GM18502 (cell line): ENCODE measurements around the gene BTBD6.

Source experiments
- ATAC-seq: cut with Tn5 transposase; IDR thresholded peaks from one replicate; pipeline ENCODE4 v1.9.1; 2021; ENCODE audit warnings: mild to moderate bottlenecking; ENCODE audit not compliant: unreplicated experiment, poor library complexity

BTBD6 gene

DNA sequence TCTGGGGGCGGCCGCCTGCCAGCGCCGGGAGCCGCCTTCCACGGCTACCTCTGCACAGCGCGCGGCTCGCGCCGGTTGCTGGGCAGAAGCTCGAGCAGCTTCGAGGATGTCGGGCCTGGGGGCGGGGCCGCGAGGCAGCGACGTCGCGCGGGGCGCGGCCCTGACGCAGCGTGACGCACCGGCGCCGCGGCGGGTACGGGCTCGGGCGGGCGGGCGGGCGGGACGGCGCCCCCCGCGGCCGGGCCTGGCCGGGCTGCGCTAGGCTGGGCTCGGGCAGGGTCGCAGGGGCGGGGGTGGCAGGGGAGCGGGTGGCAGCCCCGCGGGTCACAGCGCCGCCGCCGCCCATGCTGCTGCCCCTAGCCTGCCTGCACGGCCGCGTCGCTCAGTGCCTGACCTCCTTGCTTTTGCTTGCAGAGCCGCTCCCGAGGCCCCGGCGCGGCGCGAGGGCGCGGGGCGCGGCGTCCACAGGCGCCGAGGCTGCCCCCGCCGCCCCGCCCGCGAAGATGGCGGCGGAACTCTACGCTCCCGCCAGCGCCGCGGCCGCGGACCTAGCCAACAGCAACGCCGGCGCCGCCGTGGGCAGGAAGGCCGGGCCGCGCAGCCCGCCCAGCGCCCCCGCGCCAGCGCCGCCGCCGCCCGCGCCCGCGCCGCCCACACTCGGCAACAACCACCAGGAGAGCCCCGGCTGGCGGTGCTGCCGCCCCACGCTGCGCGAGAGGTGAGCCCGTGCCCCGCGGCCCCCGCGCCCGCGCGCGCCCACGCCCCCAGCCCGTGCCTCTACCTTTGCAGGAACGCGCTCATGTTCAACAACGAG is at the start of gene BTBD6:
Gene BTBD6 (plus strand): TSS at position 166 of the 814 bp plus-strand sequence. CDS start 179 bp downstream, at position 345.
- ATAC-seq: peak; percentile 90

DNA sequence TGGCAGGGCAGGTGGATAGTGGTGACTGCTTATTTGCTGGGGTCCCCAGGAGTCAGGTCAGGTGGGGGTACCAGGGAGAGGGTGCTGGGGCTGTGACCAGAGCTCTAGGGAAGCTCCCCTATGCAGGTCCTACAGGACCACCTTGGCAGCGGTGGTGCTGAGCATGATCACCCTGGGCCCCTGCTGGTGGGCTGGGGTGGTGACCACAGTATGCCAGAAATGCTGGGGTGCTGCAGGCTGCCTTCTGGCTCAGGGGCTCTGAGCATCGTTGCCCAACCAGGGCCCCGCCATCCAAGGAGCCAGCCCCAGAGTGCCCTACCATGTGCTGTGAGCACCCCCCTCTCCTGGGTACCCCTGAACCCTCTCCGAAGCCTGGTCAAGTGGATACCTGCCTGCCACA is 49.7 kb upstream of the BTBD6 start:
- ATAC-seq: no peak

DNA sequence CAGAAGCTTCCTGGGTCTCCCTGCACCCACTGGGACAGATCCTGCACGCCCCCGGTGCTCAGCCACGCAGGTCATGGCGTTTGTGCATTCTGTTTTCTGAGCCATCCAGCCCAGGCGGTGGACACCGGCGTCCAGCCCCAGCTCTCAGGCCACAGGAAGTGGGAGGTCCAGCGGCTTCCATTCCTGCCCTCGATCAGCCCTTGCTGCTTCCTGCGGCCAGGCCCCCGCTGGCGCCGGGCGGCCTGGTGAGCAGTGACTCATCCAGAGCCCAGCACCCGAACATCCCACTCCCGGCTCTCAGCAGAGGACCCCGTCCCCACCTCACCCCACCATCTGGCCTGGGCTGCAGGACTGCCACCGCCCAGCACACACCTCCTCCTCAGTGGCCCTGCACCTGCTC is 49.2 kb upstream of the BTBD6 start:
- ATAC-seq: no peak

DNA sequence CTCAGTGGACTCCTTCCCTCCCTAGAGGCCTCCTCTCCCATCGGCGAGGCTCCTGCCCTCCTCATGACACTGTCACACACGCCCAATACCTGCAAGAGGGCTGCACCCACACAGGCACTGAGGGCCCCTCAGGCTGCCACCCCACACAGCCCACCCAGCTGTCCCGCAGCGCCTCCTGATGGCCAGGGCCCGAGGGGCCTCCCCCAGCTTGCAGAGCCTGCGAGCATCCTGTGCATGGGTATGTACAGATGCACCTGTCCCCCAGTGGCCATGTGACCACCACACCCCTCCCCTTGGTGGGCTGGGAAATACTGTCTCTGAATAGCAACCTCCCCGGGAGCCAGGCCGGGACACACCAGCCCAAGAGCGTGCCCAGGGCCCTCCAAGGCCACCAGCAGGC is 48.3 kb upstream of the BTBD6 start:
- no peak for ATAC-seq

DNA sequence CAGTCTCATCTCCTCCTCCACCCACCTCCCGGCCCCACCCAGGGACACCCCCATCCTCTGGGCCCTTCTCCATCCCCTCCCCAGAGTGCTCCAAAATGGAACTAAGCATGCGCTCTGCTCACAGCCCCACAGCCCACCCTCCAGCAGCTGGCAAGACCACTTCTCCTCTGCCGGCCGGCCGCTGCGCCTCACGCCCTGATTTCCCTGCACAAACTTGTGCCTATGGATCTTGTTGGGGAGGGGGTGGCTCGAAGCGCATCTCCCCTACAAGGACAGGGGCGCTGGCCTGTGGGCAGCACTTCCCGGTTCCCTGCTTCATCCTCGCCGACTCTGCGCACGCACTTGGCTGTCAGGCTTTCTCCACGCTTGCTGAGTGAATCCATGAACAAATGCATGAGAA is 47.7 kb upstream of the BTBD6 start:
- ATAC-seq: no peak

DNA sequence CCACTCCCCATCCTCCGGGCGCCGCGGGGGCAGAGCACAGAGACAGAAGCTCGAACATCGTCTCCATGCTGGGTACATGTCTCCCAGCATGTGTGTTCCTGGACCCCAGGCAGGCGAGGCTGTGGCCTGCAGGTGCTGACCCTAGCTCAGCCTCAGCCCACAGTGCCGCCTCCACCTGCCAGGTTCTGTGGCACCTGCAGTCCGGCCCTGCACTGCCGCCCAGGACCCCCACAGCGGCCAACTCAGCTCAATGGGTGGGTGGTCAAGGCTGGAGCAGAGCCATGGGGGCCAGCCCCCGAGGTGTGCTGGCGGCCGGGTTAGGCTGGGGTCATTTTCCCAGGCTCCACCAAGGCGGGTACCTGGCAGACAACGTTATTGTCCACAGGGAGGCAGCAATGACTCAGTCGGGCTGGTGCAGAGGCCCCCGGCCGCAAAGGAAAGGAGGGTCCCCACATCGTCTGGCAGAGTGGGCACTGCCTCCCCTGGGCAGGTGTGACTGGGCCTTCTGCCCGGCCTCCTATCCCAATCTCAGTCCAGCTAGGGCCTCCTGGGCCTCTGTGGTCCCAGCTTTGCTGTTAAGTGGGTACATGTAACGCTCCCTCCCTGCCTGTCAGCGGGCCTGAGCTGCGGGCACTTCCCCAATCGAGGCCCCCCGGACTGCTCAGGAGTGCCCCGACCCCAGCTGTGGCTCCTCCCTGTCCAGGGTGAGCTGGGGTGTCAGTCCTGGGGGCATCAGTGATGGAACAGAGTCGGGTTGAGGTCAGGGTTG is 47.0 kb upstream of the BTBD6 start:
- no peak for ATAC-seq

DNA sequence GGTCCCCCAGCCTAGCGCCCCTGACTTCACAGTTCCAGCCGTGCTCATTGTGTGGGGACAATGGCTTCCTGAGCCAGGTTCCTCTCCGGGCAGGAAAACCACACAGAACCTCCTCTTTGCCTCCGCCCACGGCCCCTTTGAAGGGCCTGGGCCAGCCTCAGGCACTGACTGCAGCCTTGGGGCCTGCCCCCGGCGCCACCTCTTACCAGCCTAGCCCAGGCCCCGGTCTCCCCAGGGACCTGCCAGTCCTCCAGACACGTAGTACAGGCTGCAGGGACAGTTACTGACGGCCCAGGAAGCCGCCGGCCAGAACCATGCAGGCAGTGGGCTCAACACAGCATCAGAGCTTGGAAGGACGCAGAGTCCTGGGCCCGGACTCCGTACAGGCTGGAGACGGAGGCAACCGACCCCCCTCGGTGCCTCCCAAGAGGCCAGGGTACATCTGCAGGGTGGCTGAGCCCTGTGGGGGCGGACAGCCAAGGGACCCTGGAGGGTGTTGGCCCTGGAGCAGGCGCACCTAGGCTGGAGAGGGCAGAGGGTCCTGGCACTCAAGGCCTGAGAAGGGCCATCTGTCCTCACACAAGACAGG is 46.3 kb upstream of the BTBD6 start:
- no peak for ATAC-seq

DNA sequence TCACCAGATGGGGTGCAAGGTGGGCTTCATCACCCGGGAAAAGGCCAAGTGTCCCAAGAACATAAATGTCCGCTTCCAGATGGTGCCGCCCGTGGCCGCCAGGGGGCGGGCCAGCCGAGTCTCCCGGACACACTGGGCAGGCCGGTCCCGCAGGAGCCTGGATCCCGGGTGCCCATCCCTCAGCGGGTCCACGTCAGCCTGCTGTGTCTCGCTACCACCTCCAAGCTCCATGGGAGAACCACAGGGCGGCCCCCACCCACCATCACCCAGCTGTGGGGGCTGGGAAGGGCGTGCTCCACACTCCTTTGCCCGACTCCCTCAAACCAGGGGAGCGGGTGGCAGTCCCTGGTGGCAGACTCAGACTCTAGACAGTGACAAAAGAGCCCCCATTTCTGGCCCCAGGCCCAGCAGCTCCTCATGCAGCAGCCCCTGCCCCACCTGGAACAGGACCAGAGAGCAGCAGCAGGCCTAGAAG is 45.2 kb upstream of the BTBD6 start:
- ATAC-seq: no peak

DNA sequence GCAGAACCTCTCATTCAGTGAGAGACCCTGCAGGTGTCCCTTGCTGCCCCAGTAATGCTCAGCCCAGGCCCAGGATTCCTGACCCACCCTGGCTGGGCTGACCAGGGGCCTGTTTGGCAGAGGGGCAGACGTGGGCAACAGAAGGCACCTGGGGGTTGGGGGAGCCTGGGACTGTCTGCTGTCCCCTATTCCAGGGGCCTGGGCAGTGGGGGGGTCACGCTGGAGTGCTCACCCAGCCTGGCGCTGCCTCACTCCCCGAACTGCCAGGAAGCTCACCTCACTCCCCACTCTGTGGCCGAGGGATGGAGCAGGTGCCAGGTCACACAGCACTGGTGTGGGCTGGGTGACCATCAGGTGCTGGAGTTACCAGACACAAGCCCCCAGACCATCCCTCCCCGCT is 44.6 kb upstream of the BTBD6 start:
- ATAC-seq: no peak

DNA sequence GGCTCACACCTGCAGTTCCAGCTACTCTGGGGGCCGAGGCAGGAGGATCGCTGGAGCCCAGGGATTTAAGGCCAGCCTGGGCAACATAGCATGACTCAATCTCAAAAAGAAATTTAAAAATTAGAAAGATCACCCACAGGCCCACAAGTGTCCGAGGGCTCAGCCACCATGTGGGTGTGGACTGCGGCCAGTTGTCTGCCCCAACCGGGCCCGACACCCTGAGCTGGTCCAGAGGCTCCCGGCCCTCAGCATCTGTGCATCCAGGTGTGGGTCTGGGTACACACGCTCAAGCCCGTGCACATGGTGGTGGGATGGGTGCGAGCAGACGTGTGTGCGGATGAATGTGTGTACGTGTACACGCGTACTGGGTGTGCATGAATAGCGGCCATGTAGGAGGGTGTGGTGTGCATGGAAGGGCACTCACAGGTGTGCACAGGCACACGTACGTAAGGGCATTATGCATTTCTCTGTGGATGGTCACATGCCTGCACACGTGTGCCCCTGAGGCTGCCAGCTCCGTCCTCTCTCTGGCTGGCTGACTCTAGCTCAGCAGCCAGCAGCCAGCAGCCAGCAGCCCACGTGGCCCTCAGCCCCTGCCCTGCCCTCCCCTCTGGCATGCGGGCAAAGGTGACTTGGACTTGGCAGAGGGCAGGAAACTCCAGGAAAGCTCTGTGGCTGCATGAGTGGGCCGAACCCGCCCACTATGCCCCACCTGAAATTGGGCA is 44.0 kb upstream of the BTBD6 start:
- ATAC-seq: no peak

DNA sequence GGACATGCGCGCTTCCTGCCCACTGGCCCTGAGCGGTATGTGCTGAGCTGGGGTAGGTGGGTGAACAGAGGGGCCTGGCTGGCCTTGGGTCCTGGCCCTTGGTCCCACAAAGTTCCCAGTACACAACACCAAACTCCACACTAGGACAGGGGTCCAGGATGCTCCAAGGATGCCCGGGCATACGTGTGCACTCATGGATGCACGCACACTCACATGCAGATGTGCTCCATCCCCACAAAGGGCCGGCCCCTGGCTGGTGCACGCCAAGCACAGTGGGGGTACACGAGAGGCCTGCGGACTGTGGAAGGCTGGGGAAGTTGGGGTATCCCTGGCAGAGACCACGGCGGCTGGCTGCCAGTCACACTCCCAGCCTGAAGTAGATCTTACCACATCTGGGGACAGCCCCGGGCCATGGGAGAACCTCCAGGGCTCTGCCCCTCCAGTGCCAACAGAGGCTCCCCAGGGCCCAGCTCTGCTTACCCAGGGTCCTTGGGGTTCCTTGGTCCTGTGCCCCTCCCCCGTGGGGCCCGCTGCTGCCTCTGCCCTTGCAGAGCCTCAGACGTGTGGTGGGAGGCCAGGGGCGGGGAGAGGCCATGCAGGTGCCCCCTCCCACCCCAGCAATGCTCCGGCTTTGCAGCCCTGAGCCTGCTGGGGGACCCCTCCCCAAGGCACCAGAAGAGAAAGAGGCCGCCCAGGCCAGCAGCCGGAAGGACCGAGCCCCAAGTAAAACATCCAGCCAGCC is 43.2 kb upstream of the BTBD6 start:
- ATAC-seq: no peak

DNA sequence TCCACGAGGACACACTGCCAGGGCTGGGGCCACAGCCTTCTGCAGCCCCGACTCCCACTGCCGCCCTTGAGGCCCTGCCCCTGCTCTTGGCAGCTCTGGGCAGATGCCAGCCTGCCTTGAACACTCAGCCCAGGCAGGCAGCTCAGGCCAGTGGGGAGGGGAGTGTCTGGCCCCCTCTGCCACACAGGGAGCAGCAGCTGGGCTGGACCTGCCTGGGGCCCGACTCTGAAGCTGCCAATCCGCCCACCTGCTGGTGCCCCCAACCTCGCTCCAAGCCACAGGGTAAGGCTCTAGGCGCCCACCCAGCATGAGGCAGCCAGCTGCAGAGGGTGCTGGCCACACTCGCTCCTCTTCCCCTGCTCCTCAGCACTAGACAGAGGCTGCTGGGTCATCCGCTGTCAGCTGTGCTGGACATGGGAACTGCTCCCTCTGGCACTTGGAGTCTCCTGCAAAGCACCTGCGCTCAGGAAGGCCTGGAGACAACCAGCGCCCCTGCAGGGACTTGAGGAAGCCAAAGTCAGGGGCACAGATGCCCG is 42.6 kb upstream of the BTBD6 start:
- ATAC-seq: no peak

DNA sequence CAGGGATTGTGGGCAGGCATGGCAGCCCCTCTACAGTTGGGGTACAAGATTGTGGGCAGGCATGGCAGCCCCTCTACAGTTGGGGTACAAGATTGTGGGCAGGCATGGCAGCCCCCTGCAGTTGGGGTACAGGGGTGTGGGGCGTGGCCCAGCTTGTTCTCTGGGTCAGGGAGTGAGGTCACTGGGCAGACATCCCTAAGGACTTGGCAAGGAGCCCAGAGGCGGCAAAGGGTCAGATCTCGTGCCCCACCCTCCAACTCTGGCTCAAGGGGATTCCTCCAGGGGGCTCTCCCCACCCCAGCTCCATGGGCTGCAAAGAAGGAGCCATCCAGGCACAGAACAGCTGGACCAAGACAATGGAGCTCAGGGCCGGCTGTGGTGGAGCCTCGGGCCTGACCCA is 41.5 kb upstream of the BTBD6 start:
- no peak for ATAC-seq

DNA sequence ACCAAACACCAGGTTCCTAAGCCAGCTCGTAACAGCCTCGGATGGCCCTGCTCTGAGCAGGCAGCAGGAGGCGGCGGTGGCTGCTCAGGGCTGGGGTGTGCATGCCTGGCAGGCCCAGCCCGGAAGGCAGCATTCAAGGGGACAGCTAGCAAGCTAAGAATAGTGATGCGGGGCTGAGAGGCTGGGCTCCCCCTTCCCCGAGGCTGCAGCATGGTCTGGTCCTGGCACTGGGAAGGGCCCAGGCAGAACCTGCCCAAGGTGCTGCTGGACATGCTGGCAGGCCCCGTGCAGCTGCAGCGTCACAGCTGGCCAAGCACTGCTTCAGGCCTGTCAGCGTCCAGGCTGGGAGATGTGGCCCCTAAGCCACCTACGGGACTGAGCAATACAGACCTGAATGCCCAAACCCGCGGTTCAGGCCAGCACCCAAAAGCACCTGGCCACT is 40.9 kb upstream of the BTBD6 start:
- ATAC-seq: no peak

DNA sequence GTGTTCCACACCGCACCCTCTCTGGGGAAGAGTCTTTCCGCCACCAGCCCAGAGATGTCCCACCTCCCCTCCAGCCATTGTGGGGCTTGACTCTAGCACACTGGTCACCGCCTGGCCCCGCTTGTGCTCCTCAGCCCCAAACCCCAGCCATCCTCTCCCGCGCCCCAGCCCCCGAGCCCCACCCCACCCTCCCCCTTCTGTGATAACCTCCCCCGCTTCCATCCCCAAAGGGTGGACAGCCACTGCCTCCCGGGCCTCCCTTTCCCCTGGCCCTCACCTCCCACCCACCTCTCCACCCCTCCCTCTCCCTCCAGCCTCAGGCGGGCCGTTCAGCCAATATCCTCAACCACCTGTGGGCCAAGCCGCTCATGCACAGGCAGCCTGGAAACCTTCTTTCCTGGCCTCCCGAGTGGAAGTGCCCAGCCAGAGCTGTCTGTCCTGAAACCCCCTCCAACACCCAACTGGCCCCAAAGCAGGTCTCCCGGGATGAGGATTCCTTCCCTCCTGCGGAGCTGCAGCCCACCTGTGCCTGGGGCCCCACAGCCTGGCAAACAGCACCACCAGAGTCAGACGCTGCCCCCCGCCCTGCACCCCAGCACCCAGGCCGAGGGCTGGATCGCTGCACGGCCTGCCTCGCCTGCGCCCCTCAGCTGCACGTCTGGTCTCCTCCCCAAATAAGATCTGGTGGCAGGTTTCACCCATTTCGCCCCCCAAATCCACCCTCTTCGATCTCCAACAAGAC is 40.2 kb upstream of the BTBD6 start:
- ATAC-seq: no peak

DNA sequence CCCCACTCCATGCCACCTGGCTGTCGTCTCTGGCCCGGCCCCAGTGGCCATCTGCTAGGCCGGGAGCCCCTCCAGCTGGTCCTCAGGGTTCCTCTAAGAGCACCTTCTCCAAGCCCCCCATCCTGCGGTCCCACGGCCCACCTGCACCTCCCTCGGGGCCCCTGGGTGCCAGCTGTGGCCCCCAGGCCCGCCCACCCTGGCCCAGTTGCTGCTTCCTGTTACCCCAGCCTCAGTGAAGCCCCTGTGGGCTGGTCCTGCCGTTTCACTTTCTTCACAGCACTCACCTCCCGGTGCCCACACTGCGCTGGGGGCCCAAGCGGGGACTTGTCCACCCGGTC is 39.6 kb upstream of the BTBD6 start:
- ATAC-seq: no peak

DNA sequence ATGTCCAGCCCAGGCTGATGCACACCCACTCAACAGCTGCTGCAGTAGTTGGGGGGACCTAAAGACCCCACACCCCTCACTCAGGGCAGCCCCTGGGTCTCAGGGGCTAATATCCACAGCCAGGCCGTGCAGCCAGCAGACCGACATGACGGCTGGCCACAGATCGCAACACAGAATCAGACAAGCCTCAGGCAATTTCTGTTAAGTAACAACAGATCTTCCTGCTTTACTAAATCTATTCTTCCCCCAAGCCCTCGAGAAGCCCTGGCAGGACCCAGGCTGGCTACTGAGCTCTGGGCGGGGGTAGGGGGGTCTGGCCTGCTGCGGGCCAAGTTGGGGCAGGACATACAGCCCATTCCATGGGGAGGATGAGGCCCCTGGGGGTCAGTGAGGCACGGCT is 39.2 kb upstream of the BTBD6 start:
- ATAC-seq: no peak

DNA sequence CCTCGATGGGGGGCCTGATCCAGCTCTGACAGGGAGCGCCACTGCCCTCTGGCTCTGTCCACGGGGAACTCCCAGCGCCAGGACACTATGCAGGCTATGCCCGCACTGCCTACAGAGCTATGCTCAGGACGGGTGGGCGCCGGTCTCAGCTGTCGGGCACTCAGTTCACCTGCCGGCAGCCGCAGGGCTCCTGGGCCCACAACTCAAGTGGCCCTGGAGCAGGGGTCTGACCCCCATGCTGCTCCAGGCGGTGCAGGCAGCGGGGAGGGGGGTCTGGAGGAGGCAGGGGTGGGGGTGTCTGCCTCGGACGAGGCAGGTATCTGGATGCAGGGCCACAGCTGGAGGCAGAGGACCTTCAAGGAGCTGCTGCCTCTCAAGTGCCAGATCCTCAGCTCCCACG is 38.7 kb upstream of the BTBD6 start:
- no peak for ATAC-seq
